GM23338 (cell line): ENCODE measurements around the gene CAMTA1. TPM values are rescaled to one million over a fixed set of nuclear protein-coding genes. Genes with fewer than 3 reads are reported as not detected.

Source experiments
- ATAC-seq: fragments of 200-7000 bp; cut with Tn5 transposase; 3 replicates; pipeline ENCODE4 v1.9.1; 2020
- DNase-seq: peaks from one replicate; pipeline ENCODE4 v3.0.0-alpha.2; 2015; ENCODE audit warnings: low spot score
- H2AFZ ChIP-seq: fragments of 200-600 bp; sonication (generic); 2 replicates; pipeline ENCODE4 v1.8.0; 2016; ENCODE audit warnings: antibody characterized with exemption, mild to moderate bottlenecking, moderate library complexity
- H3F3A ChIP-seq: fragments of 200-600 bp; sonication (generic); replicated peaks from 2 replicates; pipeline ENCODE4 v1.8.0; 2017; ENCODE audit warnings: antibody characterized with exemption, mixed run types, low read depth
- H3K27ac ChIP-seq: fragments of 200-600 bp; sonication (generic); 2 replicates; pipeline ENCODE4 v1.6.1; 2016; ENCODE audit warnings: low read depth
- H3K27me3 ChIP-seq: fragments of 200-600 bp; sonication (generic); 2 replicates; pipeline ENCODE4 v1.8.0; 2016; ENCODE audit warnings: mild to moderate bottlenecking, mixed run types, moderate library complexity; ENCODE audit not compliant: insufficient read depth
- H3K36me3 ChIP-seq: fragments of 200-600 bp; sonication (generic); 2 replicates; pipeline ENCODE4 v1.8.0; 2016; ENCODE audit warnings: mild to moderate bottlenecking; ENCODE audit not compliant: insufficient read depth
- H3K4me1 ChIP-seq: fragments of 200-600 bp; sonication (generic); 2 replicates; pipeline ENCODE4 v1.8.0; 2016; ENCODE audit warnings: mild to moderate bottlenecking, moderate library complexity; ENCODE audit not compliant: insufficient read depth
- H3K4me2 ChIP-seq: fragments of 200-600 bp; sonication (generic); 2 replicates; pipeline ENCODE4 v1.7.1; 2017; ENCODE audit warnings: mixed run types
- H3K4me3 ChIP-seq: fragments of 200-600 bp; sonication (generic); 2 replicates; pipeline ENCODE4 v1.6.1; 2016; ENCODE audit warnings: mixed run types
- H3K79me2 ChIP-seq: fragments of 200-600 bp; sonication (generic); replicated peaks from 2 replicates; pipeline ENCODE4 v1.8.0; 2017; ENCODE audit warnings: mild to moderate bottlenecking; ENCODE audit not compliant: insufficient read depth
- H3K9me2 ChIP-seq: fragments of 200-600 bp; sonication (generic); 2 replicates; pipeline ENCODE4 v1.8.0; 2017; ENCODE audit not compliant: insufficient read depth
- H4K20me1 ChIP-seq: fragments of 200-600 bp; sonication (generic); replicated peaks from 2 replicates; pipeline ENCODE4 v1.8.0; 2017; ENCODE audit warnings: mild to moderate bottlenecking; ENCODE audit not compliant: insufficient read depth
- H3K27ac Mint-ChIP-seq: 2 replicates; pipeline ENCODE4 v1.8.0; 2020; ENCODE audit warnings: inconsistent platforms, mild to moderate bottlenecking, moderate library complexity, mixed read lengths
- H3K27me3 Mint-ChIP-seq: 3 replicates; pipeline ENCODE4 v1.8.0; 2022; ENCODE audit warnings: low read depth, mild to moderate bottlenecking, moderate library complexity, mixed read lengths, inconsistent platforms; ENCODE audit not compliant: insufficient read depth, poor library complexity
- H3K36me3 Mint-ChIP-seq: 3 replicates; pipeline ENCODE4 v1.8.0; 2021; ENCODE audit warnings: low read depth, mild to moderate bottlenecking, inconsistent platforms, moderate library complexity, mixed read lengths
- H3K4me1 Mint-ChIP-seq: 3 replicates; pipeline ENCODE4 v1.8.0; 2020; ENCODE audit warnings: mild to moderate bottlenecking, inconsistent platforms, mixed read lengths
- H3K4me3 Mint-ChIP-seq: 3 replicates; pipeline ENCODE4 v1.8.0; 2021; ENCODE audit warnings: moderate library complexity, mild to moderate bottlenecking, inconsistent platforms, mixed read lengths
- H3K9me3 Mint-ChIP-seq: 3 replicates; pipeline ENCODE4 v1.8.0; 2020; ENCODE audit warnings: moderate library complexity, mild to moderate bottlenecking, inconsistent platforms, mixed read lengths
- CREB1 ChIP-seq: fragments of 250-450 bp; sonication (Bioruptor Pico); IDR thresholded peaks from 2 replicates; pipeline ENCODE4 v1.5.0; 2020; ENCODE audit warnings: low read depth, mild to moderate bottlenecking, moderate library complexity
- CTCF ChIP-seq, 2 experiments: fragments of 200-600 bp in 1 of 2; sonication (generic) in 1 of 2; conservative IDR thresholded peaks; 2 replicates each; pipeline versions ENCODE4 v1.5.1 to v1.6.1; 2016 to 2017; ENCODE audit warnings: antibody characterized with exemption in 2 of 2, low read depth in 2 of 2, mild to moderate bottlenecking in 2 of 2, moderate library complexity in 1 of 2
- ETS1 ChIP-seq: IDR thresholded peaks from 2 replicates; pipeline ENCODE4 v1.6.1; 2016; ENCODE audit warnings: antibody characterized with exemption
- EZH2 ChIP-seq: fragments of 200-600 bp; sonication (generic); IDR thresholded peaks from one replicate; pipeline ENCODE4 v1.8.0; 2017; ENCODE audit warnings: antibody characterized with exemption, mild to moderate bottlenecking, low read depth; ENCODE audit not compliant: unreplicated experiment
- EZH2phosphoT487 ChIP-seq: fragments of 200-600 bp; sonication (generic); IDR thresholded peaks from one replicate; pipeline ENCODE4 v1.8.1; 2018; ENCODE audit warnings: antibody characterized with exemption; ENCODE audit not compliant: unreplicated experiment
- JUNB ChIP-seq: IDR thresholded peaks from one replicate; pipeline ENCODE4 v1.6.1; 2016; ENCODE audit warnings: antibody characterized with exemption; ENCODE audit not compliant: unreplicated experiment
- ZNF114 ChIP-seq: fragments of 250-450 bp; sonication (Bioruptor Pico); IDR thresholded peaks from 2 replicates; pipeline ENCODE4 v1.5.0; 2020; ENCODE audit warnings: mild to moderate bottlenecking, moderate library complexity
- ZNF331 ChIP-seq: fragments of 250-450 bp; sonication (Bioruptor Pico); IDR thresholded peaks from 2 replicates; pipeline ENCODE4 v1.5.0; 2020; ENCODE audit warnings: low read depth, mild to moderate bottlenecking, moderate library complexity
- polyA plus RNA-seq: library from polyadenylated mRNA; unstranded; fragments of >200 nt; fragmentation: Nextera tagmentation; extraction: Ambion mirVana; gene quantifications from 2 replicates; pipeline ENCODE4 v1.2.1, GENCODE V29; 2016
- total RNA-seq: library from RNA; depleted of rRNA; stranded (reverse); fragments of >200 nt; shearing (Covaris generic); gene quantifications from 2 replicates; pipeline ENCODE4 v1.2.3, GENCODE V29; 2014
- TF ChIP-seq, protein P1 (sequence below): IDR thresholded peaks from one replicate; pipeline ENCODE4 v1.6.1; 2018; ENCODE audit warnings: antibody characterized with exemption; ENCODE audit not compliant: unreplicated experiment

The CAMTA1 gene
- total and polyA plus RNA-seq, 2 experiments from 2014 or later = 115 to 519 TPM

GRCh38 chr1:7261490-7261889 lies 476.2 kb downstream of the CAMTA1 start:
- Histone ChIP-seq H3K9me2 (0 out of 2 replicates have a peak, but pooled peaks cover 5% of the 10 kb centered on the region), H3K36me3 (no peaks in the 10 kb centered on the region), H2AFZ (no peak overlapping the region), H3K4me2 (no peak overlapping the region), H3K27ac (no peak overlapping the region), H3K79me2 (no peaks in the 10 kb centered on the region), H3F3A (no peaks in the 10 kb centered on the region), H3K27me3 (no peaks in the 10 kb centered on the region), H4K20me1 (no peaks in the 10 kb centered on the region), H3K4me3 (no peak overlapping the region), H3K4me1 (no peaks in the 10 kb centered on the region)
- Mint-ChIP-seq H3K9me3 (no peaks in the 10 kb centered on the region), H3K27me3 (no peaks in the 10 kb centered on the region), H3K36me3 (no peaks in the 10 kb centered on the region), H3K27ac (no peak overlapping the region), H3K4me1 (peaks cover 20% of the 10 kb centered on the region), H3K4me3 (no peak overlapping the region)
- ATAC-seq = peak; percentile 86
- TF ChIP-seq JUNB (no peak), EZH2phosphoT487 (no peak), CTCF (conservative IDR thresholded peaks at IDR 0.05; ENCODE audit: low read depth in 2 of 2) (peak in 1 of 2 experiments; percentile 37; a peak in 2 of 4 replicates)
- DNase-seq = peak; percentile 42

GRCh38 chr1:7262611-7263010 lies 477.4 kb downstream of the CAMTA1 start:
- H3K27ac Mint-ChIP-seq = no peak overlapping the region
- H3K36me3 Mint-ChIP-seq = no peaks in the 10 kb centered on the region
- H3K4me3 Mint-ChIP-seq = no peak overlapping the region
- H3K79me2 ChIP-seq = no peaks in the 10 kb centered on the region
- no peaks in the 10 kb centered on the region for H4K20me1 ChIP-seq
- no peak for TF ChIP-seq ZNF331 (CRISPR knock-in tag)
- TF ChIP-seq EZH2 = no peak
- TF ChIP-seq, protein P1, sequence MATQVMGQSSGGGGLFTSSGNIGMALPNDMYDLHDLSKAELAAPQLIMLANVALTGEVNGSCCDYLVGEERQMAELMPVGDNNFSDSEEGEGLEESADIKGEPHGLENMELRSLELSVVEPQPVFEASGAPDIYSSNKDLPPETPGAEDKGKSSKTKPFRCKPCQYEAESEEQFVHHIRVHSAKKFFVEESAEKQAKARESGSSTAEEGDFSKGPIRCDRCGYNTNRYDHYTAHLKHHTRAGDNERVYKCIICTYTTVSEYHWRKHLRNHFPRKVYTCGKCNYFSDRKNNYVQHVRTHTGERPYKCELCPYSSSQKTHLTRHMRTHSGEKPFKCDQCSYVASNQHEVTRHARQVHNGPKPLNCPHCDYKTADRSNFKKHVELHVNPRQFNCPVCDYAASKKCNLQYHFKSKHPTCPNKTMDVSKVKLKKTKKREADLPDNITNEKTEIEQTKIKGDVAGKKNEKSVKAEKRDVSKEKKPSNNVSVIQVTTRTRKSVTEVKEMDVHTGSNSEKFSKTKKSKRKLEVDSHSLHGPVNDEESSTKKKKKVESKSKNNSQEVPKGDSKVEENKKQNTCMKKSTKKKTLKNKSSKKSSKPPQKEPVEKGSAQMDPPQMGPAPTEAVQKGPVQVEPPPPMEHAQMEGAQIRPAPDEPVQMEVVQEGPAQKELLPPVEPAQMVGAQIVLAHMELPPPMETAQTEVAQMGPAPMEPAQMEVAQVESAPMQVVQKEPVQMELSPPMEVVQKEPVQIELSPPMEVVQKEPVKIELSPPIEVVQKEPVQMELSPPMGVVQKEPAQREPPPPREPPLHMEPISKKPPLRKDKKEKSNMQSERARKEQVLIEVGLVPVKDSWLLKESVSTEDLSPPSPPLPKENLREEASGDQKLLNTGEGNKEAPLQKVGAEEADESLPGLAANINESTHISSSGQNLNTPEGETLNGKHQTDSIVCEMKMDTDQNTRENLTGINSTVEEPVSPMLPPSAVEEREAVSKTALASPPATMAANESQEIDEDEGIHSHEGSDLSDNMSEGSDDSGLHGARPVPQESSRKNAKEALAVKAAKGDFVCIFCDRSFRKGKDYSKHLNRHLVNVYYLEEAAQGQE = no peak
- no peak for TF ChIP-seq ZNF114 (CRISPR knock-in tag)
- no peak for TF ChIP-seq CTCF (conservative IDR thresholded peaks at IDR 0.05; ENCODE audit: low read depth in 2 of 2)
- TF ChIP-seq ETS1 = no peak
- TF ChIP-seq CREB1 (CRISPR knock-in tag) = no peak
- TF ChIP-seq JUNB = no peak
- H3K9me3 Mint-ChIP-seq = no peaks in the 10 kb centered on the region
- no peak for ATAC-seq
- H3K27ac ChIP-seq = no peak overlapping the region
- DNase-seq = no peak
- H3K4me2 ChIP-seq = no peak overlapping the region
- no peaks in the 10 kb centered on the region for H3F3A ChIP-seq
- H3K27me3 Mint-ChIP-seq = no peaks in the 10 kb centered on the region
- H3K4me1 ChIP-seq = no peaks in the 10 kb centered on the region
- H3K4me1 Mint-ChIP-seq = peaks cover 10% of the 10 kb centered on the region
- 0 out of 2 replicates have a peak, but pooled peaks cover 5% of the 10 kb centered on the region for H3K9me2 ChIP-seq
- H3K4me3 ChIP-seq = no peak overlapping the region
- H2AFZ ChIP-seq = no peak overlapping the region
- no peaks in the 10 kb centered on the region for H3K36me3 ChIP-seq
- H3K27me3 ChIP-seq = no peaks in the 10 kb centered on the region
